Camera-type eye (tissue), 1 donor: ENCODE measurements around the gene MMP19. TPM values are rescaled to one million over a fixed set of nuclear protein-coding genes. Genes with fewer than 3 reads are reported as not detected.

ENCODE experiments used
- total RNA-seq: library from RNA; depleted of rRNA; stranded (reverse); fragments of >200 nt; gene quantifications from one replicate; pipeline ENCODE4 v1.2.3, GENCODE V29; 2014

The MMP19 gene
- 2.3 TPM for total RNA-seq

GRCh38 chr12:55842681-55843429 is at the start of gene MMP19:
Gene MMP19, minus strand, starts transcription at chr12:55842936. Its CDS starts 106 bp downstream, at chr12:55842830.

GRCh38 chr12:55817345-55818139 is 25.2 kb downstream of the MMP19 start, which contains the start of the genes ORMDL2 and SARNP:
Gene ORMDL2, plus strand, starts transcription at chr12:55818041. Its CDS starts 959 bp downstream, at chr12:55819000.
Gene SARNP, minus strand, starts transcription at chr12:55817724. Its CDS starts 23 bp downstream, at chr12:55817701.

Other genes with a start within 250 kb of the MMP19 start
- gene OR10P1, start 206.0 kb downstream of the MMP19 start, total RNA-seq: not detected
- 54.5 TPM for gene ITGA7, start 135.0 kb downstream of the MMP19 start, total RNA-seq
- gene BLOC1S1, start 126.9 kb downstream of the MMP19 start, total RNA-seq: 95.7 TPM
- 48.5 TPM for gene RDH5, start 122.5 kb downstream of the MMP19 start, total RNA-seq
- 307 TPM for gene CD63, start 113.9 kb downstream of the MMP19 start, total RNA-seq
- 22.3 TPM for gene GDF11, start 99.8 kb downstream of the MMP19 start, total RNA-seq
- 65.7 TPM for gene SARNP, start 25.2 kb downstream of the MMP19 start, total RNA-seq
- gene ORMDL2, start 24.9 kb downstream of the MMP19 start, total RNA-seq: 7.5 TPM
- gene DNAJC14, start 13.3 kb downstream of the MMP19 start, total RNA-seq: 45.7 TPM
- gene PYM1, start 85.0 kb upstream of the MMP19 start, total RNA-seq: 20.8 TPM
- 35.2 TPM for gene DGKA, start 88.2 kb upstream of the MMP19 start, total RNA-seq
- gene PMEL, start 123.1 kb upstream of the MMP19 start, total RNA-seq: 363 TPM
- gene CDK2, start 123.9 kb upstream of the MMP19 start, total RNA-seq: 17.2 TPM
- 84.3 TPM for gene RAB5B, start 131.1 kb upstream of the MMP19 start, total RNA-seq
- gene SUOX, start 154.3 kb upstream of the MMP19 start, total RNA-seq: 20.3 TPM
- gene IKZF4, start 178.1 kb upstream of the MMP19 start, total RNA-seq: 6.3 TPM
- gene RPS26, start 199.0 kb upstream of the MMP19 start, total RNA-seq: 457 TPM
- gene ERBB3, start 237.2 kb upstream of the MMP19 start, total RNA-seq: 28.4 TPM